ENCODE results near the gene PLCH2.

PLCH2 gene

DNA sequence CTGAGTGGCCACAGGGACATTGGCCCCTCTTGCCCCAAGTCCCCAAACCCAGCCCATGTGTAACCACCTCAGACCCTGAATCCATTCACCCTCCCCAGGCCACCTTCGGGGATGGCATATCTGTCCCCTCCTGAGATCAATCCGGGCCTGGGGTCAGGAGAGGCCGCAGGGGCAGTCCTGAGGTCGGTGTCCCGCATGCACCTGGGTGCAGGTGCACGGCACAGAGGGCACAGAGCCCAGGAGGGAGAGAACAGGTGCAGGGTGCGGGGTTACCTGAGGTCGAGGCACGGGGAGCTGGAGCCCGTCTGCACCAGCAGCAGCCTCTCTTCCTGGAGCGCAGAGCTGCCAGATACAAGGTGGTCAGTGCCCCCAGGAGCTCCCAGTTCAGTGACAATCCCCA, 33.5 kb downstream of the PLCH2 start:
- no peak for TF ChIP-seq JUND (IDR thresholded peaks at IDR 0.05; ENCODE audit: low read depth)
- in situ Hi-C loops (cut with HindIII; ENCODE audit: low pct_unique_long_range_greater_than_20kb, low sequenced_read_pairs) = no loop called here
- DNase-seq (ENCODE audit: low read depth in 1 of 2, low spot score in 1 of 2) = no peak

DNA sequence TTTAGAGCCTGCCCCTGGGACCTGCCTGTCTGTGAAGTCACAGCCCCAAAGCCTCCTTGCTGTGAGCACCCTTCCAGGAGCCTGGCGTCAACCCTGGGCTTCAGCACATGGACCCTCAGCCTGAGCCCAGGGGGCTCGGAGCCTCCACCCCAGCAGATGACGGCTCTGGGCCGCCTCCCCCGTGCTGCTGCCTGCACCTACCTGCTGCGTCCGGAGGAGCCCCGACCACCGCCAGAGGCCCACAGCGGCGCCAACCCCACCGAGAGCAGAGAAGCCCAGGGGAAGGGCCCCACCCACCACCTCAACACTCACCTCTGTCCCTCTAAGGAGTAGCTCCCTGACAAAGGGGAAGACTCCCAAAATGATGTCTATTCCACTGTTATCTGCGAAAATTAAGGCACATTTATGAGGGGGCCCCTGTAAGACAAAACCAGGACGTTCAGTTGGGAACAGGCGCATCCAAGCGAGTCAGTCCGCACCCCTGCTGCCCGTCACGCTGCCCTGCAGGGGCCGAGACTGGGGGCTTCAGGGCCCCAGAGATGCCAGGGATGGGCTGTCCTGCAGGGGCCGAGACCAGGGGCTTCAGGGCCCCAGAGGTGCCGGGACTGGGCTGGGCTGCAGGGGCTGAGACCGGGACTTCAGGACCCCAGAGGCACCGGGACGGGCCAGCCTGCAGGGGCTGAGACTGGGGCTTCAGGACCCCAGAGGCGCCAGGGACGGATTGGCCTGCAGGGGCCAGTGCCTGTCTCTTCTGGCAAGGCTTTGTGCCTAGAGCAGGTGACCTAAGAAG, 34.5 kb downstream of the PLCH2 start:
- no peak for TF ChIP-seq JUND (IDR thresholded peaks at IDR 0.05; ENCODE audit: low read depth)
- no peak for DNase-seq (ENCODE audit: low read depth in 1 of 2, low spot score in 1 of 2)
- in situ Hi-C loops (cut with HindIII; ENCODE audit: low pct_unique_long_range_greater_than_20kb, low sequenced_read_pairs) = no loop called here

DNA sequence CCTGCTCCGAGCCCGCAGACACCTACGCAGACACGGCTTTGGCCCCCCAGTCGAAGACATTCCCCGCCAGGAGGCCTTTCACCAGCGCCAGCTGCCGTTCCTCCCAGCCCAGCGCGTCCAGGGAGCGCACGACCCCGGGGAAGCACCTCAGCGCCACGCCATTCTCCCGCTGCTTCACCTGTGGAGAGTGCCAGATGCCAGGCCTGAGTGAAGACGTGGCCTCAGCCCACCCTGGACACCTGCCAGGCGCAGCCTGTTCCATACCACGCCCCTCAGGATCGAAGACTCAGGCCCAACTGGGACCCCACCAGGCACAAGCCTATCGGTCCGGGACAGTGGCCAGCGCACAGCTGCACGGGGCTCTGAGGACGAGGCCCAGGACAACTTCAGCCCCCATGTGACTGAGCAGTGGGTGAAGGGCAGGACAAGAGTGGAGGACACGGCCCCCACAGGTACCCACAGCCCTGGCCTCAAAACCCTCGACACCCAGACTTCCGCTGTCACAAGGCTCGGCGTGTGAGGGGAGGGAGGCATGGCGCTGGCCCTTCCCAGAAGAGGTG, 36.9 kb downstream of the PLCH2 start:
- in situ Hi-C loops (cut with HindIII; ENCODE audit: low pct_unique_long_range_greater_than_20kb, low sequenced_read_pairs) = no loop called here

DNA sequence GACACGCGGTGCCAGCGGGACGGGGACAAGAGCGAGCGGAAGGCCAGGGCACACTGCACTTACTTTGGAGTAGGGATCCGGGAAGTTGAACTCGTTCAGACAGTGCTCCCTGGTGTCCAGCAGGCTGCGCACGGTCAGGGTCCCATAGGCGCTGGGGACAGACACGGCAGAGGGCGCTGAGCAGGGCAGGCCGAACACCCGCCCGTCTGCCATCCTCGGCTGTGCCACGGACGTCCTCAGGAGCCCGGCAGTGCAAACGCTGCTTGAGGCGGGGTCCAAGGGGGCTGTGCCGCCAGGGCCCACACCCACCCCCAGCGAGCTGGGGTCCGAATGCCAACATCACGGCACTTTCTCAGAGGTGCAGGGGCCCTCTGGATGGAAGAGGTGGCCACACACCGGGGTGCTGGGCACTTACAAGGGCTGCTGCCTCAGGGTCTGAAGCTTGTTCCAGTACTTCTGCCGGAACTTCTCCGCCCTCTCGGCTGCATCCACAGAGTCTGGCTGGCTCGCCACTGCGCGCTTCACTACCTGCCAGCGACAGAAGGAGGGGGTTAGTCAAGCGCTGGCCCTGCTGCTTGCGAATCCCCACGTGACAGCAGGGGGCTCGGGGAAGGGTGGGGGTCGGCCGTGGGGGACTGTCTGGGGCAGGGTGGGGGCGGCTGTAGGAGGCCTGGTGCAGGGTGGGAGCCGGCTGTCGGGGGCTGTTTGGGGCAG, 38.0 kb downstream of the PLCH2 start:
- in situ Hi-C loops (cut with HindIII; ENCODE audit: low pct_unique_long_range_greater_than_20kb, low sequenced_read_pairs) = no loop called here
- DNase-seq (ENCODE audit: low read depth in 1 of 2, low spot score in 1 of 2) = no peak
- no peak for TF ChIP-seq JUND (IDR thresholded peaks at IDR 0.05; ENCODE audit: low read depth)

More for the DNA sequence above, 36.9 kb downstream of the PLCH2 start:
- no peak for TF ChIP-seq JUND (IDR thresholded peaks at IDR 0.05; ENCODE audit: low read depth)
- DNase-seq (ENCODE audit: low read depth in 1 of 2, low spot score in 1 of 2) = no peak

- DNase-seq (ENCODE audit: low read depth in 1 of 2, low spot score in 1 of 2) = no peak
- no peak for TF ChIP-seq JUND (IDR thresholded peaks at IDR 0.05; ENCODE audit: low read depth)
- in situ Hi-C loops (cut with HindIII; ENCODE audit: low pct_unique_long_range_greater_than_20kb, low sequenced_read_pairs) = no loop called here
These were observed 39.0 kb downstream of the PLCH2 start for GRCh38 chr1:2514863-2515762.

DNA sequence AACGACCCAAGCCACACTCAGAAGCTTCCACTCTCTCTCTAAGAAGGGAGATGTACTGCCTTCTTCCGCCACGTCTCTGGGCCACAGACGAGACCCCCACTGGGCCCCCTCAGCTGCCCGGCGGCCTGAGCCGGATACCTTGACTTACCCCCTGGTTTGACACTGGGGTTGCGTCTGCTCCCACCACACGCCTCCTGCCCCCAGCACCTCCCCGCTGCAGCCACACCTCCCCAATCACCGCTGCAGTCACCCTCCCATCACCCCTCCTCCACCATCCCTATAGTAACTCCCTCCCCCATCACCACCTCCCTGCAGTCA, 39.6 kb downstream of the PLCH2 start:
- in situ Hi-C loops (cut with HindIII; ENCODE audit: low pct_unique_long_range_greater_than_20kb, low sequenced_read_pairs) = no loop called here
- no peak for DNase-seq (ENCODE audit: low read depth in 1 of 2, low spot score in 1 of 2)
- TF ChIP-seq JUND (IDR thresholded peaks at IDR 0.05; ENCODE audit: low read depth) = no peak

- DNase-seq (ENCODE audit: low read depth in 1 of 2, low spot score in 1 of 2) = no peak
- in situ Hi-C loops (cut with HindIII; ENCODE audit: low pct_unique_long_range_greater_than_20kb, low sequenced_read_pairs) = no loop called here
- TF ChIP-seq JUND (IDR thresholded peaks at IDR 0.05; ENCODE audit: low read depth) = no peak
These were observed 40.0 kb downstream of the PLCH2 start for GRCh38 chr1:2516124-2516523.

DNA sequence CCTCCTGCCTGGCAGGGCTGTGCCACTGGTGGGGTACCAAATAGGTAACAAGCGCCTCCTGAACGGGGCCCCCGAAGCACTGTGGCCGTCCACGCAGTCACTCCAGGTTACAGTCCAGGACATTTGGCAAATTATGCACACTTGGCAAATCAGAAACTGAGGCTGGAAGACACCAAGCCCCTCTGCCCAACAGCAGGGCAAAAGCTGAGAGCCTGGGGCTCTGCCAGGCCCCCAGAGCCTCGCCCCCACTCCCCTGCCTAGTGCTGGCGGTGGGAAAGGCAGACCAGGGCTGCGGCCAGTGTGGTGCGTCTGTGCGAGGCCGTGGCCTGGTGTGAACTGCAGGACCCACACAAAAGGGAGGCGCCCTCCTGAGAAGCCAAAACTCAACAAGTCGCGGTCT, 40.9 kb downstream of the PLCH2 start:
- TF ChIP-seq JUND (IDR thresholded peaks at IDR 0.05; ENCODE audit: low read depth) = no peak
- in situ Hi-C loops (cut with HindIII; ENCODE audit: low pct_unique_long_range_greater_than_20kb, low sequenced_read_pairs) = no loop called here
- DNase-seq (ENCODE audit: low read depth in 1 of 2, low spot score in 1 of 2) = no peak

- TF ChIP-seq JUND (IDR thresholded peaks at IDR 0.05; ENCODE audit: low read depth) = no peak
- in situ Hi-C loops (cut with HindIII; ENCODE audit: low pct_unique_long_range_greater_than_20kb, low sequenced_read_pairs) = no loop called here
- no peak for DNase-seq (ENCODE audit: low read depth in 1 of 2, low spot score in 1 of 2)
These were observed 41.9 kb downstream of the PLCH2 start for GRCh38 chr1:2517966-2518365.

DNA sequence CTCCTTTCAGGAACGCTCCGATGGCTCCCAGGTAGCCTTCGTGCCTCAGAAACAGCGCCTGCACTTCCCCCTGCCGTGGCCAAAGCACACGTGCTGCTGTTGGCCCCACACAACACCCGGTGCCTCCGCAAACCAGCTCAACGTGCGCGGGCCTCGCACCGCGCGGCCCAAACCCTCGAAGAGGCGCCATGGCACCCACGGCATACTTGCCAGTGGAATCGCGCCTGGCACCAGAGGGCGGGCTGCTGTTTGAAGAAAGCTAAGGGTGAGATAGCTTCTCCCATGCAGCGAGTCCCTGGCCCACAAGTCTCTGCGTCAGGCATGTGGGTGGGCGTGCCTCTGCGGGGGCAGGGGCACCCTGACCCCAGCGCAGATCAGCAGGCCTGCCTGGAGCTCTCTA, 42.4 kb downstream of the PLCH2 start:
- TF ChIP-seq JUND (IDR thresholded peaks at IDR 0.05; ENCODE audit: low read depth) = no peak
- DNase-seq (ENCODE audit: low read depth in 1 of 2, low spot score in 1 of 2) = no peak
- in situ Hi-C loops (cut with HindIII; ENCODE audit: low pct_unique_long_range_greater_than_20kb, low sequenced_read_pairs) = no loop called here

GRCh38 chr1:2519029-2519685, 43.1 kb downstream of the PLCH2 start:
- no peak for DNase-seq (ENCODE audit: low read depth in 1 of 2, low spot score in 1 of 2)
- TF ChIP-seq JUND (IDR thresholded peaks at IDR 0.05; ENCODE audit: low read depth) = no peak
- in situ Hi-C loops (cut with HindIII; ENCODE audit: low pct_unique_long_range_greater_than_20kb, low sequenced_read_pairs) = no loop called here

DNA sequence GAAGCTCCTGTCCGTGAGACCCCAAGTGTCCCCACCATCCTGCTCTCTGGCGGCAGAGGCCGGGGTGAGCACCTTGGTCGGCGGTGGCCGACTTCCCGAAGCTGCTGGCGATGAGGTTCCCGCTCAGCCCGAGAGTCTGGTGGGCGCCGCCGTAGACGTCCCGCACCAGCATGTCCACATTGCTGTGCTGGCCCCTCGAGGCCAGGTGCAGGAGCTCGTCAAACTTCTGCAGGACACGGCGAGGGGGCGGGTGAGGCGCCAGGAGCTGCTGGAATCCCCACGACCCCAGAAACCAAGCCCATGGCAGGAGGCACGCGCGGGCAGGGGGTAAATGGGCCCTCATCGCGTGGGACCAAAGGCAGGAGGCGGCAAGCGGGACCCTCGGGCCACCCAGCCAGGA, 43.6 kb downstream of the PLCH2 start:
- in situ Hi-C loops (cut with HindIII; ENCODE audit: low pct_unique_long_range_greater_than_20kb, low sequenced_read_pairs) = no loop called here
- TF ChIP-seq JUND (IDR thresholded peaks at IDR 0.05; ENCODE audit: low read depth) = no peak
- no peak for DNase-seq (ENCODE audit: low read depth in 1 of 2, low spot score in 1 of 2)

Measured in T47D (cell line).